SK-N-SH treated with all-trans-retinoic acid at 6 μM for 48 hours (cell line): Measurements from ENCODE around the gene PRKCSH.

Source experiments
- ISL1 ChIP-seq: fragments of 250-450 bp; sonication (Bioruptor Pico); IDR thresholded peaks from 2 replicates; pipeline ENCODE4 v2.1.2; 2022; ENCODE audit warnings: mild to moderate bottlenecking, moderate library complexity
- RARB ChIP-seq: fragments of 250-450 bp; sonication (Bioruptor Pico); IDR thresholded peaks from 2 replicates; pipeline ENCODE4 v1.8.0; 2021; ENCODE audit warnings: mild to moderate bottlenecking, moderate library complexity
- SNAI2 ChIP-seq: fragments of 250-450 bp; sonication (Bioruptor Pico); IDR thresholded peaks from 2 replicates; pipeline ENCODE4 v1.5.0; 2020; ENCODE audit warnings: mild to moderate bottlenecking, moderate library complexity
- TSHZ2 ChIP-seq: fragments of 250-450 bp; sonication (Bioruptor Pico); IDR thresholded peaks from 2 replicates; pipeline ENCODE4 v1.5.0; 2020; ENCODE audit warnings: mild to moderate bottlenecking, moderate library complexity
- ZNF8 ChIP-seq: fragments of 450-650 bp; formaldehyde crosslinking; IDR thresholded peaks from 2 replicates; pipeline ENCODE4 v1.5.0; 2020; ENCODE audit warnings: mild to moderate bottlenecking, moderate library complexity
- TF ChIP-seq, protein P1 (sequence below): fragments of 250-450 bp; sonication (Bioruptor Pico); IDR thresholded peaks from 2 replicates; pipeline ENCODE4 v1.8.0; 2020; ENCODE audit warnings: mild to moderate bottlenecking, moderate library complexity, borderline replicate concordance

- TF ChIP-seq, protein P1, sequence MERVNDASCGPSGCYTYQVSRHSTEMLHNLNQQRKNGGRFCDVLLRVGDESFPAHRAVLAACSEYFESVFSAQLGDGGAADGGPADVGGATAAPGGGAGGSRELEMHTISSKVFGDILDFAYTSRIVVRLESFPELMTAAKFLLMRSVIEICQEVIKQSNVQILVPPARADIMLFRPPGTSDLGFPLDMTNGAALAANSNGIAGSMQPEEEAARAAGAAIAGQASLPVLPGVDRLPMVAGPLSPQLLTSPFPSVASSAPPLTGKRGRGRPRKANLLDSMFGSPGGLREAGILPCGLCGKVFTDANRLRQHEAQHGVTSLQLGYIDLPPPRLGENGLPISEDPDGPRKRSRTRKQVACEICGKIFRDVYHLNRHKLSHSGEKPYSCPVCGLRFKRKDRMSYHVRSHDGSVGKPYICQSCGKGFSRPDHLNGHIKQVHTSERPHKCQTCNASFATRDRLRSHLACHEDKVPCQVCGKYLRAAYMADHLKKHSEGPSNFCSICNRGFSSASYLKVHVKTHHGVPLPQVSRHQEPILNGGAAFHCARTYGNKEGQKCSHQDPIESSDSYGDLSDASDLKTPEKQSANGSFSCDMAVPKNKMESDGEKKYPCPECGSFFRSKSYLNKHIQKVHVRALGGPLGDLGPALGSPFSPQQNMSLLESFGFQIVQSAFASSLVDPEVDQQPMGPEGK (CRISPR knock-in tag), result no peak
- no peak for TF ChIP-seq ZNF8 (CRISPR knock-in tag)
- TF ChIP-seq ISL1, result no peak
- no peak for TF ChIP-seq TSHZ2 (CRISPR knock-in tag)
- no peak for TF ChIP-seq SNAI2 (CRISPR knock-in tag)
- TF ChIP-seq RARB (CRISPR knock-in tag), result no peak
Measured at GRCh38 chr19:11495481-11495880, 60.0 kb downstream of the PRKCSH start.
